Spleen (tissue), 13 donors: ENCODE results near the gene ZNF69. TPM values are rescaled to one million over a fixed set of nuclear protein-coding genes. Genes with fewer than 3 reads are reported as not detected.
A peak's percentile ranks its signal among the peaks of the same experiment; 100 is the strongest.
"Not testable (repeated sequence)": the region's sequence is repeated elsewhere in the genome, so short reads cannot be mapped to it uniquely, and the experiment has no call there.

Experiments
- DNase-seq: peaks from one replicate; pipeline ENCODE4 v3.0.0-alpha.2; 2020
- H3K27ac ChIP-seq, 8 donors: fragments of 200-600 bp; sonication (generic) in 7 of 8; 1 replicate in 4 of 8; 2 replicates in 4 of 8; pipeline versions ENCODE4 v1.5.0 to v1.8.0; 2016 to 2021; ENCODE audit warnings: inconsistent platforms in 4 of 8, mild to moderate bottlenecking in 4 of 8, moderate library complexity in 1 of 8
- H3K27me3 ChIP-seq, 7 donors: fragments of 200-600 bp; sonication (generic) in 6 of 7; replicated peaks in 1 of 7; 1 replicate in 4 of 7; 2 replicates in 3 of 7; pipeline versions ENCODE4 v1.5.0 to v1.8.0; 2016 to 2021; ENCODE audit warnings: inconsistent platforms in 3 of 7, mild to moderate bottlenecking in 1 of 7
- H3K36me3 ChIP-seq, 6 donors: fragments of 200-600 bp; sonication (generic) in 5 of 6; 1 replicate in 4 of 6; 2 replicates in 2 of 6; pipeline versions ENCODE4 v1.5.0 to v1.8.0; 2016 to 2021; ENCODE audit warnings: inconsistent platforms in 2 of 6
- H3K4me1 ChIP-seq, 6 donors: fragments of 200-600 bp; sonication (generic) in 5 of 6; 1 replicate in 3 of 6; 2 replicates in 3 of 6; pipeline versions ENCODE4 v1.5.0 to v1.8.0; 2016 to 2021; ENCODE audit warnings: inconsistent platforms in 3 of 6
- H3K4me3 ChIP-seq, 8 donors: fragments of 200-600 bp; sonication (generic) in 7 of 8; 1 replicate in 4 of 8; 2 replicates in 4 of 8; pipeline versions ENCODE4 v1.5.0 to v1.8.0; 2016 to 2021; ENCODE audit warnings: inconsistent platforms in 4 of 8, mild to moderate bottlenecking in 4 of 8, moderate library complexity in 2 of 8
- H3K9me3 ChIP-seq, 8 donors: fragments of 200-600 bp; sonication (generic) in 7 of 8; 1 replicate in 4 of 8; 2 replicates in 4 of 8; pipeline versions ENCODE4 v1.5.0 to v1.8.0; 2016 to 2021; ENCODE audit warnings: inconsistent platforms in 4 of 8
- POLR2A ChIP-seq, 3 donors: fragments of 450-650 bp; IDR thresholded peaks; one replicate each; pipeline ENCODE4 v1.5.1; 2017; ENCODE audit warnings: antibody characterized with exemption in 3 of 3, mild to moderate bottlenecking in 1 of 3
- POLR2AphosphoS5 ChIP-seq, 3 donors: sonication (generic); formaldehyde crosslinking; IDR thresholded peaks; one replicate each; pipeline ENCODE4 v1.5.1; 2017; ENCODE audit warnings: antibody characterized with exemption in 3 of 3
- WGBS, 5 donors: extraction: QIAGEN DNeasy Blood & Tissue Kit in 3 of 5; methylation state at CpG; one replicate each; pipeline versions ENCODE4 v1.1.5 to v1.1.7; 2013 to 2018; 5-methylcytosine and 5-hydroxymethylcytosine counted together
- intact Hi-C: fragments of 100-400 bp; cut with DNase I; formaldehyde crosslinking; loops from one replicate; pipeline ENCODE4 v1.15.0; 2023; ENCODE audit warnings: low total_unique reads
- long read RNA-seq, 2 donors: transcript quantifications; one replicate each; lab custom pipeline, GENCODE V29; 2026
- polyA plus RNA-seq, 3 donors: library from polyadenylated mRNA; stranded (reverse); fragments of 200-250 nt; gene quantifications; one replicate each; pipeline ENCODE4 v1.2.1, GENCODE V29; 2013
- total RNA-seq, 7 donors: library from RNA; depleted of rRNA in 3 of 7; stranded (reverse); fragments of >200 nt in 3 of 7; fragmentation: NEBNext Ultra II Directional in 4 of 7; extraction: Animal tissue kit (Norgen Biotek cat#: 25700) in 4 of 7; gene quantifications; one replicate each; pipeline versions ENCODE4 v1.1.0 to v1.2.1, GENCODE V29; 2016 to 2021
- TF ChIP-seq, protein P1 (sequence below), 11 experiments: fragments of 200-600 bp in 7 of 11; fragments of 450-650 bp in 4 of 11; sonication (generic) in 4 of 11; IDR thresholded peaks in 8 of 11; conservative IDR thresholded peaks in 3 of 11; 1 replicate in 7 of 11; 2 replicates in 4 of 11; pipeline versions ENCODE4 v1.4.0 to v1.8.0; 2016 to 2021; ENCODE audit warnings: antibody characterized with exemption in 11 of 11, inconsistent platforms in 4 of 11, mild to moderate bottlenecking in 1 of 11
- donor health status: healthy with polysubstance abuse.
- donor health status: DM: no; HTN: no; CAD: no; lungs with moderate emphysema.
- donor health status: DM: no; HTN: no; CAD: no.
- donor health status: Bipolar disorder and iron deficiency.
- donor health status: healthy.
- donor health status: DM: no; HTN: no; CAD: no.
- donor health status: DM: yes; HTN: yes; CAD: no.

The ZNF69 gene
- total RNA-seq (10 to 100 TPM in 1 of 7 donors, 1 to 10 TPM in 6; 3.1 to 11.0 (median 5.9) TPM), polyA plus RNA-seq (1 to 10 TPM; 1.8 to 3.4 (median 2.9) TPM)
- long read RNA-seq, donor 1, partial matches to known transcripts, result 0 of 2 reads
- long read RNA-seq, donor 1, other reads (novel, unspliced or antisense), result 0 of 2 reads
- long read RNA-seq, donor 2, partial matches to known transcripts, result 0 of 1 reads
- long read RNA-seq, donor 2, other reads (novel, unspliced or antisense), result 0 of 1 reads

DNA sequence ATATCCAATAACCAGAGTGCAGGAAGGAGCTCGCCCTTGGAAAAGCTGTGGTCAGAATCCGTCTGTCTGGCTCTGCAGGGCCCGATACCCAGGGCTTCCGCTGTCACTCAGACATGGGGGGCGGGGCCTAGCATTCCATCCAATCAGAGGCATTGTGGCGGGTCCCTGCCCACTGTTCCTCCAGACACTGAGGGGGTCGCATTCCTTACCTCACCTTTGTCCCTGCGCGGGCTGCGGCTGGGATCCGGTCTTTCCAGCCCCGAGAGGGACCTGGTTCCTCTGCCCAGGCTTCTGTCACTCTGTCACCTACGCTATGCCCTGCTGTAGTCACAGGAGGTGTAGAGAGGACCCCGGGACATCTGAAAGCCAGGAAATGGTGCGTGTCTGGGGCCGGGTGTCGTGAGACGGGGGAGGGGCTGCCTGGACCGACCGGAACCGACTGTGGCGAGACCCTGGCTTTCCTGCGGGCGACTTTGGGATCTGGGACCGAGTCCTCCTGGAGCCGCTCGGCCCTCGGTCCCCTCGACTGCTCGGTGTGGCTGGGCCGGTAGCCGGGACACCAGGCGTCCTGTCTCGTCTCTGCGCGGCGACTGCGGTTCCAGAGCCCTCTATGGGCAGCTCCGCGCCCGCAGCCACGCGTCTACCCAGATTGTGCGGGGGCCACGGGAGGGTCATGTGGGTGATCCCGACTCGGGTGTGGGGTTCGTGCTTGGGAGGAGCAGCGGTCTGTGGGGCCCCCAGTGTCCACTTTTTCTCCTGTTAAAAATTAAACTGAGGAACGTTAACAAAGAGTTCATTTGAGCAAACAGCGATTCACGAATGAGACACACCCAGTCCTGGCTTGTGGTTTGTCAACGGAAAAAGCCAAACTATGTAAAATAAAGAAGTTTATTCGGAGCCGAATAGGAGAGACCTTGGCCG lies at the start of gene ZNF69:
ZNF69 (plus strand) TSS at position 172 of the 921 bp plus-strand sequence; CDS start at position 314, 142 bp downstream.
- TF ChIP-seq POLR2A (IDR thresholded peaks at IDR 0.05) (no peak), POLR2AphosphoS5 (IDR thresholded peaks at IDR 0.05) (peak; percentile 44 to 73 (median 63))
- TF ChIP-seq, protein P1, sequence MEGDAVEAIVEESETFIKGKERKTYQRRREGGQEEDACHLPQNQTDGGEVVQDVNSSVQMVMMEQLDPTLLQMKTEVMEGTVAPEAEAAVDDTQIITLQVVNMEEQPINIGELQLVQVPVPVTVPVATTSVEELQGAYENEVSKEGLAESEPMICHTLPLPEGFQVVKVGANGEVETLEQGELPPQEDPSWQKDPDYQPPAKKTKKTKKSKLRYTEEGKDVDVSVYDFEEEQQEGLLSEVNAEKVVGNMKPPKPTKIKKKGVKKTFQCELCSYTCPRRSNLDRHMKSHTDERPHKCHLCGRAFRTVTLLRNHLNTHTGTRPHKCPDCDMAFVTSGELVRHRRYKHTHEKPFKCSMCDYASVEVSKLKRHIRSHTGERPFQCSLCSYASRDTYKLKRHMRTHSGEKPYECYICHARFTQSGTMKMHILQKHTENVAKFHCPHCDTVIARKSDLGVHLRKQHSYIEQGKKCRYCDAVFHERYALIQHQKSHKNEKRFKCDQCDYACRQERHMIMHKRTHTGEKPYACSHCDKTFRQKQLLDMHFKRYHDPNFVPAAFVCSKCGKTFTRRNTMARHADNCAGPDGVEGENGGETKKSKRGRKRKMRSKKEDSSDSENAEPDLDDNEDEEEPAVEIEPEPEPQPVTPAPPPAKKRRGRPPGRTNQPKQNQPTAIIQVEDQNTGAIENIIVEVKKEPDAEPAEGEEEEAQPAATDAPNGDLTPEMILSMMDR (IDR thresholded peaks at IDR 0.05 in 8 of 11, conservative IDR thresholded peaks at IDR 0.05 in 3 of 11), result peak in 3 of 11 experiments; percentile 15 to 27 (median 20)
- peaks cover 0 to 23% (median 14%) of the 10 kb centered on the region in 6 donors for H3K4me1 ChIP-seq
- no peaks in the 10 kb centered on the region for H3K36me3 ChIP-seq
- 0 to 1% (median 1%) methylated on average over 41 to 56 of the region's 56 CpGs for WGBS, 5 donors
- intact Hi-C loops, result no loop called here
- H3K4me3 ChIP-seq, result peak within 1 kb of the TSS; percentile 50 to 81 (median 64)
- H3K27ac ChIP-seq, result peak within 1 kb of the TSS; percentile 43 to 85 (median 76)
- H3K27me3 ChIP-seq, result peaks cover 0 to 6% (median 0%) of the 10 kb centered on the region in 7 donors
- peaks cover 0 to 9% (median 0%) of the 10 kb centered on the region in 8 donors for H3K9me3 ChIP-seq
- DNase-seq, result peak; percentile 88

DNA sequence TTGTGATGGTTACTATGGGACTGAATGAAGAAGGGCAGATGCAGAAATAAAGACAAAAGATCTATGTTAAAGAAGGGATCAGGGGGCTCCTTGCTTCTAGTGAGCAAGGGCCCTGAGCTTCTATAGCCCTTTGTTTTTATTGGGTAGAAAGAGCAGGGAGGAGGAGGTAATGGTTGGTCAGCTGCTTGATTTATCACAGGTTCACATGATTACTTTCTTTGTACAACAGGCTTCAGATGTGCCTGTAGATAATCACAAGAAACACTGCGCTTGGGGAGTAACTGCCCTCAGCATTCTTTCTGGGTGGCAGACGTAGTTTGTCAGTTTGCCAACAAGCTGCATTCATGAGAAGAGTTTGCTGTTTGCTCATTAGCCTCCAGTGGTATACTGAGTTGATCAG lies 43.9 kb upstream of the ZNF69 start:
- Histone ChIP-seq H3K27me3 (no peaks in the 10 kb centered on the region), H3K4me1 (peaks cover 5 to 9% (median 6%) of the 10 kb centered on the region in 6 donors), H3K4me3 (no peak overlapping the region), H3K9me3 (peaks cover 0 to 23% (median 0%) of the 10 kb centered on the region in 8 donors), H3K27ac (no peak overlapping the region), H3K36me3 (no peaks in the 10 kb centered on the region)
- no peak for DNase-seq
- TF ChIP-seq, protein P1 (IDR thresholded peaks at IDR 0.05 in 8 of 11, conservative IDR thresholded peaks at IDR 0.05 in 3 of 11), result no peak
- no peak for TF ChIP-seq POLR2AphosphoS5 (IDR thresholded peaks at IDR 0.05)
- no peak for TF ChIP-seq POLR2A (IDR thresholded peaks at IDR 0.05)
- intact Hi-C loops, result no loop called here
- 63 to 86% (median 80%) methylated on average over 2 of the region's 2 CpGs for WGBS, 5 donors

DNA sequence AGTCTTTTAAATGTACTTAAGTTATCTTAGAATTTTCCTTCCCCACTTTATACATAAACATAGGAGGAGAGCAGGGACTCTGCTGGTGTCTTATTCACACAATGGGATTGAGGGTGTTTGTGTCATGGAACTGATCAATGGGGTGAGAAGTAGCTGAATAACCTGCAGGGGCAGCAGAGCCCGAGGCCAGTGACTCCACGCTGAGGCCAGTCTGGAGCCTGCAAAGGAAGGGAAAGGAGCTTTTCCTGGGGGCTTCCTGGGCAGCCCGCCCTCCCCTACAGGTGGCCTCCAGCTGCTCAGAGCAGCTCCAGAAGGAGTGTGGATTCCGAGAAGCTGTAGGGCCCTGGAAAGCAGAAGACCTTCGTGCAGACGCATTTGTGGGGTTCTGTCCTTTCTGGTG lies 40.0 kb upstream of the ZNF69 start:
- peaks cover 0 to 12% (median 0%) of the 10 kb centered on the region in 6 donors for H3K36me3 ChIP-seq
- H3K4me3 ChIP-seq, H3K9me3 ChIP-seq, DNase-seq, H3K27me3 ChIP-seq, H3K27ac ChIP-seq, intact Hi-C loops: not testable (repeated sequence)
- peaks cover 5 to 30% (median 20%) of the 10 kb centered on the region in 6 donors for H3K4me1 ChIP-seq
- WGBS, 5 donors, result 70 to 84% (median 75%) methylated on average over 6 of the region's 6 CpGs

DNA sequence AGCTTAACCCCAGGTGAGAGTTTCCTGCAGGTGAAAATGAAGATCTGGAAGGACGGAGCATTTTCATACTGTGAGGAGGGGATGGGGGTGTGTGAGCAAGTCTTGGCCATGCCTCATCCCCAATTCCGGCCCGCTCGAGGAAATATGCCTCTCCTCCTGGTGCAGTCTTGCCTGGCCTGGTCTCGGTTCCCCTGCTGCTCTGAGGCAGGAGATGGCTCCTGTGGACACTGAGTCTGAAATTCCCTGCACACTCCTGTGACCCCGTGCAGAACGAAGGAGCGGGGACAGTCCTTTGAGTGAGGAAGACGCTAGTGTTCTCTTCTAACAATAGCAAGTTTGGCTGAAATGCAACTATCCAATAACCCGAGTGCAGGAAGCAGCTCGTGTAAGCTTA lies 39.4 kb upstream of the ZNF69 start:
- Histone ChIP-seq H3K4me1 (peaks cover 5 to 30% (median 20%) of the 10 kb centered on the region in 6 donors), H3K9me3 (peaks cover 0 to 10% (median 4%) of the 10 kb centered on the region in 8 donors), H3K27ac (peak overlapping the region in 7 of 8 donors; percentile 67 to 89 (median 85)), H3K4me3 (peak overlapping the region; percentile 60 to 91 (median 70)), H3K27me3 (no peaks in the 10 kb centered on the region), H3K36me3 (peaks cover 0 to 18% (median 0%) of the 10 kb centered on the region in 6 donors)
- TF ChIP-seq, protein P1 (IDR thresholded peaks at IDR 0.05 in 8 of 11, conservative IDR thresholded peaks at IDR 0.05 in 3 of 11), result no peak
- TF ChIP-seq POLR2A (IDR thresholded peaks at IDR 0.05) (no peak), POLR2AphosphoS5 (IDR thresholded peaks at IDR 0.05) (no peak)
- intact Hi-C loops, result no loop called here
- DNase-seq, result peak; percentile 73
- 34 to 40% (median 35%) methylated on average over 11 of the region's 11 CpGs for WGBS, 5 donors
